Renal cortex interstitium (tissue), 11 donors: Measurements from ENCODE around the gene HNRNPH3. TPM values are rescaled to one million over a fixed set of nuclear protein-coding genes. Genes with fewer than 3 reads are reported as not detected.
"Not testable (repeated sequence)": the region's sequence is repeated elsewhere in the genome, so short reads cannot be mapped to it uniquely, and the experiment has no call there.

Source experiments
- DNase-seq, 11 donors: peaks; one replicate each; pipeline ENCODE4 v3.0.0-alpha.2; 2013; ENCODE audit warnings: low read depth in 9 of 11, low spot score in 4 of 11; ENCODE audit errors: extremely low read depth in 1 of 11
- polyA plus RNA-seq, 3 donors: library from polyadenylated mRNA; unstranded; fragments of 120-200 nt; gene quantifications; one replicate each; pipeline ENCODE4 v1.2.1, GENCODE V29; 2013; ENCODE audit not compliant: insufficient read length in 3 of 3

The HNRNPH3 gene
- polyA plus RNA-seq, 3 donors = 348 to 405 (median 386) TPM

DNA sequence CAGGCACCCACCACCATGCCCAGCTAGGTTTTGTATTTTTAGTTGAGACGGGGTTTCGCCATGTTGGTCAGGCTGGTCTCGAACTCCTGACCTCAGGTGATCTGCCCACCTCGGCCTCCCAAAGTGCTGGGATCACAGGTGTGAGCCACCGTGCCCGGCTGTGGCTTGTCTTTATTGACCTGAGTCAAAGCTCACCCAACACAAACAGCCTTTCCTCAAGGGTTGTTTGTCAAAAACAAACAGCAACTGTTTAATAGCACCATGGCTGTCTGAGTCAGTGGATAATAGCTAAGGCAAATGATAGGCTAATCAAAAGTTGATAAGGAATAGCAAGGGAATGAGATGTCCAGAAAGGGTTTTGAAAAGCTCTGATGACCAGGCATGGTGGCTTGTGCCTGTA, 16.9 kb upstream of the HNRNPH3 start:
- not testable (repeated sequence) for DNase-seq

DNA sequence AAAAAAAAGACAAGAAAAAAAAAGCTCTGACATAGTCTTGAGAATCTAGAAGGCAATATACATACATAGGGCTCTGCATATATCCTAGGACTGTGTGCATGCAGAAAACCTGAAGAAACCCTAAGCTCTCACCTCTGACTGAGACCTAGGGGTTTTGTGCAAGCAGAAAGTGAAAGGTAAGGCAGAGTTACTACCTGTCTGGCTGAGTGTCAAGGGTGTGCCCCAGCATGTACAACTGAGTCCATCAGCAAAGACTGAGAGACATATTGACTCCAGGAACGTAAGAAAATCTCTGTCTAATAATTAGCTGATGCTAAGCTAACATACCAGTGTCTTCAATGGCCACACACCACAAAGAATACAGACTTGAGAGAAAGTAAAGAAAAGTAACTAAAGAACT, 16.3 kb upstream of the HNRNPH3 start:
- DNase-seq = no peak

DNA sequence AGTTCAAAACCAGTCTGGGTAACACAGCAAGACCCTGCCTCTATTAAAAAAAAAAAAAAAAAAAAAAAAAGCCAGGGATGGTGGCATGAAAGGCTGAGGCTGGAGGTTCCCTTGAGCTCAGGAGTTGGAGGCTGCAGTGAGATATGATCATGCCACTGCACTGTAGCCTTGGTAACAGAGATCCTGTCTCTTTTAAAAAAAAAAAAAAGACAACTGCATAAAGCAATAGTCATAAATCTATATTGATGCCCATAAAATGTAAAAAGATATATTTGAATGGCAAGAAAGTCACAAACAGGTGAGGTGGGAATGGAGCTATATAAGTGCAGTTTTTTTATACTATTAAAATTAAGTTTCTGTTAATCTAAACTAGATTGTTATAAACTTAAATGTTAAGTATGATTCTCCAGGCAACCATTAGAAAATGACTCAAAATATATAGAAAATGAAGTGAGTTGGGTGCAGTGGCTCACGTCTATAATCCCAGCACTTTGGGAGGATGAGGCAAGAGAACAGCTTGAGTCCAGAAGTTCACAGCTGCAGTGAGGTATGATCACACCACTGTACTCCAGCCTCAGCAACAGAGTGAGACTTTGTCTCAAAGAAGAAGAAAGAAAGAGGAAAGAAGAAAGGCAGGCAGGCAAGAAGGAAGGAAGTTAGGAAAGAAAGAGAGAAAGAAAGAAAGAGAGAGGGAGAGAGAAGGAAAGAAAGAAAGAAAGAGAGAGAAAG, 13.4 kb upstream of the HNRNPH3 start:
- DNase-seq = no peak

DNA sequence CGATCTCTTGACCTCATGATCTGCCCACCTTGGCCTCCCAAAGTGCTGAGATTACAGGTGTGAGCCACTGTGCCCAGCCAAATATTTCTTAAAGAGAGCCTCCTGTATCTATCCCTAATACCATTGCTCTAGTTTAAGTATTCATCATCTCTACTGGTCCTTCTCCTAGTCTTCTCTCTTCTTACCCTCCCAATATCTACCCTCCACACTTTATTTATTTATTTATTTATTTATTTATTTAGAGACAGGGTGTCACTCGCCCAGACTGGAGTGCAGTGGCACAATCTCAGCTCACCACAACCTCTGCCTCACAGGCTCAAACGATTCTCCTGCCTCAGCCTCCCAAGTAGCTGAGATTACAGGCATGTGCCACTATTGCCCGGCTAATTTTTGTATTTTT, 7.5 kb upstream of the HNRNPH3 start:
- not testable (repeated sequence) for DNase-seq

DNA sequence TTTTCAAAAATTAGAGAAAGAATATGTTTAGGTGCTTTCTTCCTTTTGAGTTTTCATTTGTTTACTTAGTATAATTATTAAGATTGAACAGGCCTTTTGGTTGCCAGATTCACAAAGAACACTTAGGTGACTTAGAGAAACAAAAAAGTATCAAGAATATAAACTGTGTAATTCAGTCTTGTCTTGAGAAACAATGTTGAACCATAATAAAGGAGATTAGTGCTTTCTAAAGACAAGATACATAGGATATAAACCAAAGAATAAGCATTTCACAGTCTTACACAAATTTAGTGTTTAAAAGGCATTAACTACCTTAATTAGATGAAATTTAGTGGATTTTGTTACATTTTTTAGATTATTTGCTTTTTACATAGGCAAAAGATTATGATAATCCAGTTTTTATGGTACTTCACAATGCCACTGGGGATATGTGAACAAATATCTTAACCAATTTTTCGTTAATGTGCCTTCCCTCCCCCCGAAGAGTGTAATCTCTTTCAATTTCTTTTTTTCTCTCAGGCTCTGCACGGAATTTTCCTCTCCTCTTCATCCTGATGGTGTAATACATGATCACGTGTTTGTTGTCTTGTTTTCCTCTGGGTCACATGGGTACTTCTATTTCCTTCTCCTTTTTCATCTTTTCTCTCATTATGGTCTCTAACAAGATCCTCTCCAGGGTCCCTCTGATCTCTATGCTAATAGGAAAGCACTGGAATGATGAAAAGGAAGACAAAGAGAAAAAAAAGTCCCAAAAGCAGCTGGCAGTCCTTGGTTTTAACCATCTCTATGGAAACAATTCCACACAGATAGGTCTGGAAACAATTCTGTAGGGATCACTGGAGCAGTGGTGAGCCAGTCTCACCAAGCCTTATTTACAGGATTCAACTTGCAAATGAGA, 3.7 kb upstream of the HNRNPH3 start:
- no peak for DNase-seq

DNA sequence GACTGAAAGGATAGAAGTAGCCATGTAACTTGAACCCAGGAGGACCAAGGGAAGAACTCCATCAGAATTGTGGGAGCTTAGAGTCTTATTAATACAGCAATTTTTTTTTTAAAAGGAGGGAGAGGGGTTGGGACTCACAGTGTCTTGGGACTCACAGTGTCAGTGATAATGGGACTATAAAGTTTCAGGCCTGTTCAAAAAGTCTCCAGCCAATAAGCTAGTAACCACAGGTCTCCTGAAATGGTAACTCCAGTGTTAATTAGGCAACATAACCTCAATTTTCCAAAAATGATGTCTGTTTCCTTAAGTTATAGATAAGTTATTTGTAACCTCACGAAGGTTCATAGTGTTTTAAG, 2.4 kb upstream of the HNRNPH3 start:
- no peak for DNase-seq

- no peak for DNase-seq
These were observed 911 bp upstream of the HNRNPH3 start for GRCh38 chr10:68330852-68331454.

DNA sequence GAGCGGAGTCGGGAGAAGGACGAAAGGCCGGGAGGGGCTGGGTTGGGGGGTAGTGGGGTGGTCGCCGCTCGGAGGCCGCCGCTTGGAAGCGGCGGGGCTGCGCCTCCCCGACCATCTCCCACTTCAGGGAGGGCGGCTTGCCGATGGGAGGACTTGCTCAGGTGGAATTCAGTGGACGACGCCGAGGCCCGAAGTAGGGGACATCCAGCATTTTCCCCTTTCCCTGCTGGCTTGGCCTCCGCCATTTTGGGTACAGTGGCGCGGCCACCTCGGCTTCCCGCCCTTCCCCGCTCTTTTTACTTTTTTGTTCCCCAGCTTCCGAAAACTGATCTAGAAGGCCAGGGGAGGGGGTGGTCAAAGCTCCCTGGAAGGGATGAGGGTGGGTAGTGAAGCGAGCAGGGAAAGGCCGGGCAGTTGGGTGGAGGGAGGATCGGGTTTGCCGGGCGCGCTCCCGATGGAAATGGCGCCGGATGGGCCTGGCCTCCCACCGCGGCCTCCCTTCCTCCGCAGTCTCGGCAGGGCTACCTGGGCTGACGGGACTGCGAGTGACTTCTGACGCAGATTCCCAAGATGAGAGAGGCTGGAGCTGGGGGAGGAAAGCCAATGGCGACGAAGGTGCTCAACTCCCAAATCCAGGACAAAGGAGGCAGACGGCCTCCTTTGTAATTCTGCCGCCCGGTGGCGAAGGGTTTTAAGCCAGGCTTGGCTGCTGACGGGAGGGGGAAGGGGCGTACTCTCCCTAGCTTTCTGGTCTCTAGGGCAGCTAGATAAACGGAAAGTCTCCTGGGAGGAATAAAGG, 594 bp downstream of the HNRNPH3 start, which contains the start of gene PBLD:
Gene PBLD, minus strand, starts transcription at position 670 of the 799 bp plus-strand sequence. CDS start 26,084 bp downstream, outside the sequence.
- peak in 10 of 11 donors; percentile 69 to 88 (median 78) for DNase-seq

GRCh38 chr10:68333058-68333395, 1.2 kb downstream of the HNRNPH3 start:
- no peak for DNase-seq

DNA sequence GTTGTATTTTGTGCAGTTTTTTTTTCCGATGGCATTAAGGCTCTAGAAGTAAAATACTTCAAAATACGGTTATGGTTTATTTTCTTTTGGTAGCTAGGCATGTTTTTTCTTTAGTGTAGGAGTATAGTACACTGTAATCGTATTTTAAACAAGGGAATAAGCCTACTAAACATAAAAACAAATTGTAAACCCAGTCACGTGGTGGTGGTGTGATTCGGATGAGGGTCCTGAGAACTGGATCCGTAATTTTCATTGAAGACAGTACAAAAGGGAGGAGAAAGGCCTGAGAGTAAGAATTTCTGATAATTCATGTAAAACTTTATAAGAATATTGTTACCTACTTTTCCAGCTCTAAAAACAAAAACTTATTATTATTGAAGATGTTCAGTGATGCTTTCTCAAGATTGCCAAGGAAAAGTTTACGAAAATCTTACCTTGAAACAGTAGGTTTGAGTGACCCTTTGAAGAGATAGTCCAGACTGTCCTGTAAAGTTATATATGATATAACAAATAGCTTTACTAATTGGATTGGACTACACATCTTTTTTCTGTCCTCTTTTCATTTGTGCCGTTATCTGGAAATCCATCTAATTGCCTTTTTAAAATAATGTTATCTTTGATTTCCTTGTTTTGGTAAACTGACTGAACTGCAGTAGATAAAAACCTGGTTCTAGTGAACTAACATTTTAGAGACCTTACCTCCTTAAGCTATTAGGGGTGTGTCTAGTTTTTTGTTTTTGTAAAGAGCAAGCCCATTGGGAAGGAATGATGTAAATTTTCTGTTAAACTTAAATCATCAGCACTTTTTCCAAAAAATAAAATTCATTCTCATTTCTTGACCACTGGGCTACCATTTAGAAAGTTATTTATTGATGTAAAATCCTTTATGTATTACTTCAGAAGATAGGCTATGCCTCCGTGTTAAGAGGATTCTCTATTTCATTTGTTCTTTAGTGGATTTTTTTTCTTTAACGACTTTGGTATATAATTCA, 1.9 kb downstream of the HNRNPH3 start:
- DNase-seq = no peak

DNA sequence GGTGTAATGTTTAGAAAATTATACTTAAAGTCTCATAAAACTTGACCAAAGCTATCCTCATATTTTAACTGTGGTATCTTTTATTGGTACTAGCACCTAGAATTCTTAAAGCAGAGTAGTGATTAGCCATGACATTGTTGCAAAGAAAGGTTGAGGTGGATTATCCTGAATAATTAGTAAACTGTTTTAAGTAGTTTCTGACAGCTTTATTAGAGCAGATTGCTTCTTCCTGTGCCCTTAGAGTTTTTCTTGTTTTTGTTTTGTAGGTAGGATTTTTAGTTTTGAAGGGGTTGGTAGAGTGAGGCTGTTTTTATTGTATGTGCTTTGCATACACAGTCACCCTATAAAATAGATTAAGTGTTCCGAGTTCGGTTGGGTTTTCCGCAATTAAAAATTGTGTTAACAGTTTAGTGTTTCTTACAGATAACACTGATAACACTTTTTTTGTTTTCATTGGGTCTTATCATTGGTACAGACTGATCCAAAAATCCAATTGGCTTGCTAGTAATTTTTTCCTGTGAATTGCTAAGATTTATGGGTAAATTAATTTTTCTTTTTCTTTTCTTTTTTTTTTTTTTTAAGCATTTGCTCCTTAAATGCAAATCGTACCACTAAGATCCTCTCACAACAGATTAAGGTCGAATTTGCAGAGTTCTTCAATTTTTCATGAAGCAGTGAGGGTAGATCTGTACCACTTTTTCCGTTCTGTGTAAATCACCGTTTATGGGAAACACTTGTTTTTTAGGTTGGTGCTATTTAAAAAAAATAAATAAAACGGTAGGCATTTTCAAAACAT, 3.0 kb downstream of the HNRNPH3 start:
- no peak for DNase-seq

DNA sequence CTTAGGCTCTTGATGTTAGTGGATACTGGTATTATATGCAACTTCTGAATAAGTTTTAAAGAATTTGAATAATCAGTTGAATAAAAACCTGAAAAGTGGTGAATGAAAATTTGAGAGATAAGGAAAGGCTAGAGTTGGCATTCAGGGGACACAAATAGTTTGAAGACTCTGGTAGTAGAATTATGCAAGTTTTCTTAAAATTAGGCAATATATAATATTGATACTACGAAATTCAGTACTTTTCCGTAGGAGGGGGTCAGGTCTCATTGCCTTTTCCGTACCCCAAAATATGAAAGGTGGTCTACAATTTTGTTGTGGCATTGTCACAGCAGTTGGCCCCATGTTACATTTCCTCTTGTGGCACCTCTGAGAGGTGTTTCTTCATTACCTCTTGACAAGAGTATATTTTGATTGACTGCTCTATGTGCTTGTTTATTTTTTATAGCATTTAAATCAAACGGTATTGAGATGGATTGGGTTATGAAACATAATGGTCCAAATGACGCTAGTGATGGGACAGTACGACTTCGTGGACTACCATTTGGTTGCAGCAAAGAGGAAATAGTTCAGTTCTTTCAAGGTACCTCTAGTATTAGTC, 5.0 kb downstream of the HNRNPH3 start:
- DNase-seq = no peak

DNA sequence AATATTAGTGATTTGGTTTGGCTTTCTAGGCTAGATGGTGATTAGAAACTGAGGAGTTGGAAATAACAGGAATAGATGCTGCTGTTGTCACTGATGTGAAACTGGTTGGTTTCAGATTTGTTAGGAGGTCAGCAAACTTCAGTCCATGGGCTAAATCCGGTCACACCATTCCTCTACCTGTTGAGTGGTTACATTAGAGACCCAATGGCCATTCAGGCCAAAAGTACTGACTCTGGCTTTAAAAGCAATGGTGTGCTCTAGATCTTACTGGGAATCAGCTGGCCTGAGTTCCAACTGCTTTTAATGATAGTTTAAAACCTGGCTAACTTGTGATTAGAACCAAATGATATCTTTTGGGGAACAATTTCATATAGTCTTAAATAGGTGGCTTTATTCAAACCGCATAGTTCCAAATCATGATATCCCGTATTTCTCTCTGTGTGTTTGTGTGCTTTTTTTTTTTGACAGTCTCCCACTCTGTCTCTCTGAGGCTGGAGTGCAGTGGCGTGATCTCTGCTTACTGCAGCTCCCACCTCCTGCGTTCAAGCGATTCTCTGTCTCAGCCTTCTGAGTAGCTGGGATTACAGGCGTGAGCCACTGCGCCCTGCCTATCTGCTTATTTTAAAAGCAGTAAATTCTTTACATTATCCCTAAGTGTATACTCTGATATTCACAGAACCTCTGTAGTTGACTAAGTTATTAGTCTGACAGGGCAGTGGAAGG, 8.7 kb downstream of the HNRNPH3 start:
- DNase-seq = no peak

DNA sequence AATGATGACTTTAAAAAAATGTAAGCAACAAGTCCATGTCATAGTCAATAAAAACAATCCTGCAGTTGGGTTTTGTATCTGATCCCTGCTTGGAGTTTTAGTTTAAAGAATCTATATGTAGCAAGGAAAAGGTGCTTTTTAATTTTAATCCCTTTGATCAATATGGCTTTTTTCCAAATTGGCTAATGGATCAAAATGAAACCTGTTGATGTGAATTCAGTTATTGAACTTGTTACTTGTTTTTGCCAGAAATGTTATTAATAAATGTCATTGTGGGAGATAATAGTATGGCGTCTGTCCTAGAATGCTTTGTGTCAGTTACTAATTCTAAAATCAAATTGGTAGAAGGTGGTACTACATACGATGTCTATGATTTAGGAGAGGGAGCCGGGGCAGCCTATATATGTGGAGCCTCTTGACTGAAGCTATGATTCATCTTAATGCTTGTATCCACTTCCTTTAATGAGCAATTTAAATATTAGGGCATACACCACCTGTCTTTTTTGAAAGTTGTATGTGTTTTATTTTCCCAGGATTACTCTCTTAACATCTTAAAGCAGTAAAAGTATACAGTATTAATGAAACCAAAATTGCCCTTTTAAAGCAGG, 11.1 kb downstream of the HNRNPH3 start:
- DNase-seq = no peak

- no peak for DNase-seq
These were observed 13.8 kb downstream of the HNRNPH3 start for GRCh38 chr10:68345621-68346020.

DNA sequence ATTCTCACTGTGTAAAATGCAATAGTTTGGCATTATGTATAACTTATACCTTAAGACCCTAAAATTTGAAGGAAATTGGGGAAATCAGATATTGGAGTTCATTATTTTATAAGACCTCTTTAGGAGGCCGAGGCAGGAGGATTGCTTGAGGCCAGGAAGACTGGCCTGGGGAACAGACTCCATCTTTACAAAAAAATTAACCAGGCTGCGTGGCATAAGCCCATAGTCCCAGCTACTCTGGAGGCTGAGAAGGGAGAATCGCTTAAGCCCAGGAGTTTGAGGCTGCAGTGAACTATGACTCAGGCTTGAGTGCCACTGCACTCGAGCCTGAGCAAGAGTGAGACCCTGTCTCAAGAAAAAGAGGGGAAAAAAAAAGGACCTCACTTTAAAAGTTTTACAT, 14.9 kb downstream of the HNRNPH3 start:
- DNase-seq = no peak
